Pulmonary artery endothelial cell (primary cell): ENCODE results near the gene STRN4. TPM values are rescaled to one million over a fixed set of nuclear protein-coding genes. Genes with fewer than 3 reads are reported as not detected.
"Not testable (repeated sequence)": the region's sequence is repeated elsewhere in the genome, so short reads cannot be mapped to it uniquely, and the experiment has no call there.

ENCODE experiments used
- DNase-seq: peaks from one replicate; pipeline ENCODE4 v3.0.0-alpha.2; 2011; ENCODE audit warnings: low read depth, low spot score
- total RNA-seq: library from RNA; depleted of rRNA; stranded (reverse); fragments of >200 nt; gene quantifications from 2 replicates; pipeline ENCODE4 v1.2.3, GENCODE V29; 2014

STRN4 gene
- total RNA-seq, 1 donor from 2014 or later: 86.7 TPM

DNA sequence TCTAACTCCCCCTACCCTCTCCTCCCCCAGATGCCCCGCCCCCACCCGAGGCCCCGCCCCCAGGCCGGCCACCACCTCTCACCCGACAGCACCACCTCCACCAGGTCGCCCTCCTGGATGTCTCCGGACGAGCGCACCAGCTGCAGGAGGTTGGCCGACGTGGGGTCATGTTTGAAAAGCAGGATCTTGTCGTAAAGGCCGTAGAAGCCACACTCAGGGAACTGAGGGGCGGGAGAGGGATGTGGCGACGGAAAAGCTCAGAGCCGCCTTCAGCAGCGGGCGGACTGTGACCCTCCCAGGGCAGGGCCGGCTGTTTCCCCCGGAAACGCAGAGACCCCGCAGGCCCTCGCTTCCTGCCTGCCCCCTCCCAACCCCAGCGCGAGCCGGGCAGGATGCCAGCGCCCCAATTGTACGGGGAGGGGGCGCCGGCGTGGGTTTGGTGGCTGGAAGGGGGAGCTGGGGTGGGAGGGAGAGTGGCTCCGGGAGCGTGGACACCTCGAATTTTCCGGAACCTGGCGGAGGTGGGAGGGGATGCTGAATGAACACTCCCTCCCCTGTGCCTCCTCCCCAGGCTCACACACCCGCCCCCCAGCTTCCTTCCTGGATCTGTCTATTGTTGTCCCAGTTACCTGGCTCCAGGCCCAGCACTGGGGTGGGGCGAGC, 32.3 kb downstream of the STRN4 start:
- peak; percentile 74 for DNase-seq

- not testable (repeated sequence) for DNase-seq
These were observed 33.4 kb downstream of the STRN4 start for GRCh38 chr19:46712768-46713338.

GRCh38 chr19:46710687-46711086, 35.6 kb downstream of the STRN4 start:
- DNase-seq: no peak

GRCh38 chr19:46704379-46705076, 41.7 kb downstream of the STRN4 start:
- DNase-seq: no peak

GRCh38 chr19:46700704-46701103, 45.5 kb downstream of the STRN4 start:
- no peak for DNase-seq

- no peak for DNase-seq
These were observed 47.6 kb downstream of the STRN4 start for GRCh38 chr19:46698395-46699321.

DNA sequence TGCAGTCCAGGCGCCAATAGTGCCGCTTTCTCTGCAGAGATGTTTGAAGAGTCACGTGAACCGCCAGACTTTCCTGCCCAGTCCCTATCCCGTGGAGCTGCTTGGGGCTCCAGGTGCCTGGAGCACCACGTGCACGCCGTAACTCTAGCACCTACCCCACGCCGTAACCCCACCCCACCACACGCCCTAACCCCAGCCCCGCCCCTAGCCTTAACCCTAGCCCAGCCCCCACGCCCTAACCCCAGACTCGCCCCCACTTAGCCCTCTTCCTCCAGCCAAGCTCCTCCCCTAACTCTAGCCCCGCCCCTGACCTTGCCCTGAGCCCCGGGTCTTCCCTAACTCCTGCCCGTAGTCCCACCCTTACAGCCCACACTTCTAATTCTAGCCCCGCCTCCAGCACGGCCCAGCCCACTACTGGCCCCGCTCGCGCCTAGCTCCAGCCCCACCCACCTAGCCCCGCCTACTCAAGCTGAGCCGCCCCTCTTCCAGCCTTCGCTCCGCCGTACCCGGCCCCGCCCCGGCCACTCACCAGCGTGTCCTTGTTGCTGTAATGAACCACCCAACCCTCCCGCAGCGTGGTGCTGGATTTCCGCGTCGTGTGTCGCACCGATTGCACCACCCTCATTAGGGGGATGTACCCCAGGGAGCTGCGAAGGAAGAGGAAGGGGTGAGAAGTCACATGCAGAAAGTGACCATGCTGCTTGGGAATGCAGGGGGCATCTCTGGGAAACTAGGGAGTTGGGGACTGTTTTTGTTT, 48.9 kb downstream of the STRN4 start:
- DNase-seq: peak; percentile 33

DNA sequence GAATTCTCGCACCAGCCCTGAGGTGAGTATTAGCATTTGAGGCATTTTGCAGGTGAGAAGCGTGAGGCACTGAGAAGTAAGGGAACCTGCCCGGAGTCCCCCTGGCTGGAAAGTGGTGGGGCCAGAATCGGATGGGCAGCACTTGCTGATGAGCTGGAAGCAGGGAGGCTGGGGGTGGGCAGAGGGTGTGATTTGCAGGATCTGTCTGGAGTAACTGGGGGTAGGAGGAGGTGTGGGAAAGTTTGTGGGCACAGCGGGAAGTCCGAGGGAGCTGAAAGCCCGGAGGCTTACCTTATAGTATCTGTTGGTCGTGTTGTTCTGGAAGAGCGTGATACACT, 49.4 kb downstream of the STRN4 start:
- DNase-seq: no peak

- DNase-seq: no peak
These were observed 50.2 kb downstream of the STRN4 start for GRCh38 chr19:46696052-46696451.

DNA sequence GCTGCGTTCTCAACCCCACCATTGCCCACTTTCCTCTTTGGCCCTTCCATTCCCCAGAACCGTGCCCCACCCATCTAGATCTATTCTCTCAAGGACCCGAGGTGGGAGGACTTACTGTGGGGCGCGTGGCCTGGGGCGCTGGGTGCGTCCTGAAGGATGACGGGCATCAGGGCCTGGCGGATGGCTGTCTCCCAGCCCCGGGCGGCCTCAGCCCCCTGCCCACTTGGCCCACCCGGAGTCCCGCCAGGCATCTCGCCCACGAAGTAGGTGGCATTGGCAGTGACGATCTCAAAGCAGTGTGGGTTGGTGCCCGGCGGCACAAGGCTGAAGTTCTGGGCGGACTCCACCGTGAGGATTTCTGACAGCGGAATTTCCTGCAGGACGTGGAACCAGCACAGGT, 52.5 kb downstream of the STRN4 start:
- no peak for DNase-seq

DNA sequence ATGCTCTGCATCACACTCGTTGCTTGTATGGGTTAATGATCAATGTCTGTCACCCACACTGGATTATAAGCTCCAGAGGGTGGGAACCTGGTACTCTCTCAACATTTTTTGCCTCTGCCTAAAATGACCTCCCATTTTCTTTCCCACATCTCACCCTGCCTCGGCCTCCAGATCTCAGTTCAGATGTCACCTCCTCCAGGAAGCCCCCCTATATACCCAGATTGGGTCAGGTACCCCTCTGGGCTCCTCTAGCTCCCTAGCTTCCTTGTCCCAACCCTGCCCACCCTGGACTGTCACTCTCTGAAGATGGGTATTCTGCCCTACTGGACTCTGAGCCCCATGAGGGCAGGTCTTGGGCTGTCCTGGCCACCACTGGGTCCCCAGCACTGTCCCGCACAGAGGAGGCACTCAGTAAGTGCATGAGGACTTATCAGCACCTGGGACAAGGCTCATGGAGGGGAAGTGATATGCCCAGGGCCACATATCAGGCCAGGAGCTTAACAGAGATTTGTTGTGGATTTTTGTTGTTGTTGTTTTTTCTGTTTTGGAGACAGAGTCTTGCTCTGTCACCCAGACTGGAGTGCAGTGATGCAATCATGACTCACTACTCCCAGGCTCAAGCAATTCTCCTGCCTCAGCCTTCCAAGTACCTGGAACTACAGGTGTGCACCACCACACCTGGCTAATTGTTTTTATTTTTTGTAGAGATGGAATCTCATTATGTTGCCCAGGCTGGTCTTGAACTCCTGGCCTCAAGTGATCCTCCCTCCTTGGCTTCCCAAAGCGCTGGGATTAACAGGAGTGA, 53.1 kb downstream of the STRN4 start:
- DNase-seq: no peak

DNA sequence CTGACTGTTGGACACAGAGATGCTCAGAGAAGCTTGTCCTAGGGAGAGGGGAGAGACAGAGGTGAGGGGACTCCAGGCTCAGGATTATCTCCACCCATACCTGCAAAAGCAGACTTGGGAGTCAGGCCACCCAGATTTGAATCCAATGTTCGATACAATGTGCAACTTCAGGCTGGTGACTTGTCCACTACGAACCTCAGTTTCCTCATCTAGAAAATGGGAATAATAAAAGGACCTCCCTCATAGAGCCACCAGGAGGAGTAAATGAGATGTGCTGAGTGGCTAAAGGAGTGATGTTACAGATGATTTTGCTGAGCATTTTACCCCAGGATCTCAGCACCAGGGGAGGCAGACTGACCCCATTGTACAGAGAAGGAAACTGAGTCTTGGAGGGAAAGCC, 54.3 kb downstream of the STRN4 start:
- no peak for DNase-seq

GRCh38 chr19:46691104-46691503, 55.1 kb downstream of the STRN4 start:
- DNase-seq: no peak

DNA sequence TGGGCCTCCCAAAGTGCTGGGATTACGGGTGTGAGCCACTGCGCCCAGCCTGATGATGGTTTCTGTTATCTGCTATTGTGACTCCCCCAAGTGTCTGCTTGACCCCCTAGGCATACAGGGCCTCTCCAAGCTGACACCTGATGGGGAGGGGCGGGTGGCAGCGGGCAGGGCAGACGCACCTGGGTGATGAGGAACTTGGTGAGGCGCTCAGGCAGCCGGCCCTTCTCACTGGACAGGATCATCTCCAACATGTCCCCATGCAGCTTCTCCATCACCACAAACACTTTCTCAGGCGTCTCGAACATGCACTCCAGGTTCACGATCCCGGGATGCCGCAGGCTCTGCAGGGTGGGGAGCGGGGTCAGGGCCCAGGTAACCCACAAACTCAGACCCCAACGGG, 56.9 kb downstream of the STRN4 start:
- no peak for DNase-seq

GRCh38 chr19:46687438-46688145, 58.7 kb downstream of the STRN4 start:
- DNase-seq: no peak

DNA sequence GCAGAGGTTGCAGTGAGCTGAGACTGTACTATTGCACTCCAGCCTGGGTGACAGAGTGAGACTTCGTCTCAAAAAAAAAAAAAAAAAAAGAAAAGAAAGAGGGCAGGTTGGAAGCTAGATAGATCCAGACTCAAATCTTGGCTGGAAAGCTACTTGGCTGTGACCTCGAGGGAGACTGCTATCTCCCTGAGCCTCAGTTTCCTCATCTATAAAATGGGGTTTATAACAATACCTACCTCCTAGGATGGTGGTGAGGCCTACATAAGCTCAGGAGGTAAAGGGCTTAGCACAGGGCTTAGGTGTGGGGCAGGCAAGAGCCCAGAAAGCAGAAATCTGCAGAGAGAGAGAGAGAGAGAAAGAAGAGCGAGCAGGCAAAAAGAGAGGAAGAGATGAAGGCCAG, 61.1 kb downstream of the STRN4 start:
- no peak for DNase-seq

- DNase-seq: no peak
These were observed 68.0 kb downstream of the STRN4 start for GRCh38 chr19:46678110-46678732.

- no peak for DNase-seq
These were observed 71.7 kb downstream of the STRN4 start for GRCh38 chr19:46674416-46675178.
